ENCODE results near the gene DAAM1. TPM values are rescaled to one million over a fixed set of nuclear protein-coding genes. Genes with fewer than 3 reads are reported as not detected.

The DAAM1 gene
- polyA plus RNA-seq, 1 donor (not counting 4 experiments of a cell fraction or from before 2014, with no cell fraction given) = 44.6 TPM

- H3K27me3 ChIP-seq (ENCODE audit: control insufficient read depth, extremely low read depth, insufficient read depth, low read length) = no peaks in the 10 kb centered on the region
- H3K4me3 ChIP-seq (ENCODE audit: control insufficient read depth in 2 of 3, extremely low read depth in 1 of 3, insufficient read depth in 2 of 3, low read depth in 1 of 3, low read length in 3 of 3) = no peak overlapping the region
- H4K20me1 ChIP-seq (ENCODE audit: control insufficient read depth, extremely low read depth, insufficient read depth, low read length) = no peaks in the 10 kb centered on the region
- no peak overlapping the region for H2AFZ ChIP-seq (ENCODE audit: control insufficient read depth, low read length)
- FAIRE-seq (no peak), DNase-seq (ENCODE audit: low read depth, low spot score) (no peak)
- no peaks in the 10 kb centered on the region for H3K79me2 ChIP-seq (ENCODE audit: control insufficient read depth, insufficient read depth, low read length)
- no peak overlapping the region for H3K27ac ChIP-seq (ENCODE audit: control insufficient read depth, insufficient read depth, low read length)
- no peak overlapping the region for H3K4me2 ChIP-seq (ENCODE audit: control insufficient read depth, extremely low read depth, insufficient read depth, low read depth, low read length)
- no peak overlapping the region for H3K9ac ChIP-seq (ENCODE audit: control insufficient read depth, extremely low read depth, insufficient read depth, low read length)
- H3K4me1 ChIP-seq (ENCODE audit: control insufficient read depth, extremely low read depth, insufficient read depth, low read length) = peaks cover 12% of the 10 kb centered on the region
- dilution Hi-C loops (cut with MboI; ENCODE audit: extremely low pct_ligation_motif_present, low sequenced_read_pairs) = no loop called here
- TF ChIP-seq CTCF (optimal IDR thresholded peaks at IDR 0.05 in 1 of 3, IDR thresholded peaks at IDR 0.05 in 1 of 3, conservative IDR thresholded peaks at IDR 0.05 in 1 of 3; ENCODE audit: extremely low read depth in 1 of 3, insufficient read depth in 2 of 3, low read length in 3 of 3) (no peak), EZH2 (IDR thresholded peaks at IDR 0.05; ENCODE audit: low read length) (no peak)
- H3K9me1 ChIP-seq (ENCODE audit: control insufficient read depth, extremely low read depth, insufficient read depth, low read length) = no peaks in the 10 kb centered on the region
- no peaks in the 10 kb centered on the region for H3K9me3 ChIP-seq (ENCODE audit: control insufficient read depth, low read depth, low read length)
- H3K36me3 ChIP-seq (ENCODE audit: control insufficient read depth in 2 of 2, extremely low read depth in 1 of 2, insufficient read depth in 2 of 2, low read length in 2 of 2) = no peaks in the 10 kb centered on the region
Observed at GRCh38 chr14:59299731-59300130, 111.3 kb downstream of the DAAM1 start.

GRCh38 chr14:59301354-59301753 lies 112.9 kb downstream of the DAAM1 start:
- H3K4me2 ChIP-seq (ENCODE audit: control insufficient read depth, extremely low read depth, insufficient read depth, low read depth, low read length) = no peak overlapping the region
- peaks cover 28% of the 10 kb centered on the region for H3K4me1 ChIP-seq (ENCODE audit: control insufficient read depth, extremely low read depth, insufficient read depth, low read length)
- no peaks in the 10 kb centered on the region for H4K20me1 ChIP-seq (ENCODE audit: control insufficient read depth, extremely low read depth, insufficient read depth, low read length)
- DNase-seq (ENCODE audit: low read depth, low spot score) (no peak), FAIRE-seq (no peak)
- no peaks in the 10 kb centered on the region for H3K27me3 ChIP-seq (ENCODE audit: control insufficient read depth, extremely low read depth, insufficient read depth, low read length)
- H3K27ac ChIP-seq (ENCODE audit: control insufficient read depth, insufficient read depth, low read length) = no peak overlapping the region
- no peaks in the 10 kb centered on the region for H3K9me1 ChIP-seq (ENCODE audit: control insufficient read depth, extremely low read depth, insufficient read depth, low read length)
- no peaks in the 10 kb centered on the region for H3K9me3 ChIP-seq (ENCODE audit: control insufficient read depth, low read depth, low read length)
- H3K9ac ChIP-seq (ENCODE audit: control insufficient read depth, extremely low read depth, insufficient read depth, low read length) = no peak overlapping the region
- no peak overlapping the region for H3K4me3 ChIP-seq (ENCODE audit: control insufficient read depth in 2 of 3, extremely low read depth in 1 of 3, insufficient read depth in 2 of 3, low read depth in 1 of 3, low read length in 3 of 3)
- H3K36me3 ChIP-seq (ENCODE audit: control insufficient read depth in 2 of 2, extremely low read depth in 1 of 2, insufficient read depth in 2 of 2, low read length in 2 of 2) = no peaks in the 10 kb centered on the region
- peaks cover 5% of the 10 kb centered on the region for H3K79me2 ChIP-seq (ENCODE audit: control insufficient read depth, insufficient read depth, low read length)
- no peak overlapping the region for H2AFZ ChIP-seq (ENCODE audit: control insufficient read depth, low read length)
- TF ChIP-seq EZH2 (IDR thresholded peaks at IDR 0.05; ENCODE audit: low read length) (no peak), CTCF (optimal IDR thresholded peaks at IDR 0.05 in 1 of 3, IDR thresholded peaks at IDR 0.05 in 1 of 3, conservative IDR thresholded peaks at IDR 0.05 in 1 of 3; ENCODE audit: extremely low read depth in 1 of 3, insufficient read depth in 2 of 3, low read length in 3 of 3) (no peak)
- dilution Hi-C loops (cut with MboI; ENCODE audit: extremely low pct_ligation_motif_present, low sequenced_read_pairs) = no loop called here
